ENCODE measurements around the gene MFF.

The MFF gene

DNA sequence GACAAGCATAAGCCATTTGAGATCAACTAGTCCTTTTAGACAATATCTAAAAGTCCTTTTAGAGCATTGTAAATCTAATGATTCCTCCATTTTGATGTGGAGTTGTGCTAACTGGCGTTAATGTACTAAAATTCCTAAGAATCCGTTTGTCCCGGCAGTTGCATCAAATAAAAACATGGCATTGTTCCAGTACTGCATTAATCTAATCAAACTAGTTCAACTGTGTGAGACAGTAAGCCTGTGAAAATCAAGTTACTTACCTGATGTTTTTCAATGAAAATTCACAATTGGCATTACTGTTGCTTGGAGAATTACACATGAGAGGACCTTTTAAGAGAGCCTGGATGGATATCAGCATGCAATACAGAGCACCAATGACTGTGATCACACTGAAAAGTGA, 40.8 kb downstream of the MFF start:
- no peak overlapping the region for H3K4me3 ChIP-seq (ENCODE audit: insufficient read depth, low read length, poor library complexity, severe bottlenecking)
- H3F3A ChIP-seq (ENCODE audit: insufficient read depth), result no peaks in the 10 kb centered on the region
- H3K79me2 ChIP-seq (ENCODE audit: insufficient read depth, low read length), result no peaks in the 10 kb centered on the region
- no peaks in the 10 kb centered on the region for H3K9me2 ChIP-seq (replicated peaks; ENCODE audit: insufficient read depth, low read length)
- H3K27ac ChIP-seq (ENCODE audit: low read depth, low read length), result no peak overlapping the region
- H3K9me3 ChIP-seq (ENCODE audit: insufficient read depth, low read length), result no peaks in the 10 kb centered on the region
- no peaks in the 10 kb centered on the region for H3K36me3 ChIP-seq (ENCODE audit: low read length)
- H2AFZ ChIP-seq (ENCODE audit: low read depth, low read length, severe bottlenecking), result no peak overlapping the region
- TF ChIP-seq, protein P1, sequence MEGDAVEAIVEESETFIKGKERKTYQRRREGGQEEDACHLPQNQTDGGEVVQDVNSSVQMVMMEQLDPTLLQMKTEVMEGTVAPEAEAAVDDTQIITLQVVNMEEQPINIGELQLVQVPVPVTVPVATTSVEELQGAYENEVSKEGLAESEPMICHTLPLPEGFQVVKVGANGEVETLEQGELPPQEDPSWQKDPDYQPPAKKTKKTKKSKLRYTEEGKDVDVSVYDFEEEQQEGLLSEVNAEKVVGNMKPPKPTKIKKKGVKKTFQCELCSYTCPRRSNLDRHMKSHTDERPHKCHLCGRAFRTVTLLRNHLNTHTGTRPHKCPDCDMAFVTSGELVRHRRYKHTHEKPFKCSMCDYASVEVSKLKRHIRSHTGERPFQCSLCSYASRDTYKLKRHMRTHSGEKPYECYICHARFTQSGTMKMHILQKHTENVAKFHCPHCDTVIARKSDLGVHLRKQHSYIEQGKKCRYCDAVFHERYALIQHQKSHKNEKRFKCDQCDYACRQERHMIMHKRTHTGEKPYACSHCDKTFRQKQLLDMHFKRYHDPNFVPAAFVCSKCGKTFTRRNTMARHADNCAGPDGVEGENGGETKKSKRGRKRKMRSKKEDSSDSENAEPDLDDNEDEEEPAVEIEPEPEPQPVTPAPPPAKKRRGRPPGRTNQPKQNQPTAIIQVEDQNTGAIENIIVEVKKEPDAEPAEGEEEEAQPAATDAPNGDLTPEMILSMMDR (IDR thresholded peaks at IDR 0.05; ENCODE audit: insufficient read depth, low read length, poor library complexity, severe bottlenecking), result no peak
- no peak for TF ChIP-seq EZH2phosphoT487 (conservative IDR thresholded peaks at IDR 0.05; ENCODE audit: low read length)
- H4K20me1 ChIP-seq (ENCODE audit: low read depth, low read length), result no peaks in the 10 kb centered on the region
- H3K27me3 ChIP-seq (ENCODE audit: low read length), result no peaks in the 10 kb centered on the region
- no peak overlapping the region for H3K9ac ChIP-seq (ENCODE audit: low read length)
- no peak overlapping the region for H3K4me2 ChIP-seq (ENCODE audit: low read depth, low read length, poor library complexity, severe bottlenecking)

DNA sequence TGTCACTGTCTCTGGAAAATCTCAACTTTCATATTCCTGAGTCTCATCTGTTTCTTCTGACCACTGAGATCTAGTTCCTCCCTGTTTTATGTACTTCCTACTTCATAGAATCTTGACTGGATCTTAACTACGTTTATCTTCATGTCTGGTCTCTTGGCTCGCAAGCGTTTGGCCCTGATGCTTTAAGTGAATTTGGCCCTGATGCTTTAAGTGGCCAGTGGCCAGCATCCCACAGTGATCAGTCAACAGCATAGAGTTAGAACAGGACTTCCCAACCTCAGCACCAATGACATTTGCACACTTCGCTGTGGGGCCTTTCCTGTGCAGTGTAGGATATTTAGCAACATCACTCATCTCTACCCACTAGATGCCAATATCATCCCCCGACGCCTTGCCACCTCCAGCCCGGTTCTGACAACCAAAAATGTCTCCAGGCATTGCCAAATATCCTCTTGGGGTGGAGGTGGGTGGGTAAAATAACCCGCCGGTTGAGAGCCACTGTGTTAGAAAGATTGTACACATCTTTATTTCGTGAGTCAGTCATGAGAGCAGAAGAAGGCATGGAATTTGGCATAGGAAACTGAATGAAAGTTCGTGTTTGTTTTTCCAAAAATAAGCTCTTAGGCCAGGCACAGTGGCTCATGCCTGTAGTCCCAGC, 41.8 kb downstream of the MFF start:
- H3F3A ChIP-seq (ENCODE audit: insufficient read depth), result no peaks in the 10 kb centered on the region
- no peak overlapping the region for H3K9ac ChIP-seq (ENCODE audit: low read length)
- no peaks in the 10 kb centered on the region for H3K79me2 ChIP-seq (ENCODE audit: insufficient read depth, low read length)
- H3K27me3 ChIP-seq (ENCODE audit: low read length), result no peaks in the 10 kb centered on the region
- H3K4me3 ChIP-seq (ENCODE audit: insufficient read depth, low read length, poor library complexity, severe bottlenecking), result no peak overlapping the region
- TF ChIP-seq, protein P1 (IDR thresholded peaks at IDR 0.05; ENCODE audit: insufficient read depth, low read length, poor library complexity, severe bottlenecking), result no peak
- TF ChIP-seq EZH2phosphoT487 (conservative IDR thresholded peaks at IDR 0.05; ENCODE audit: low read length), result no peak
- no peak overlapping the region for H2AFZ ChIP-seq (ENCODE audit: low read depth, low read length, severe bottlenecking)
- no peak overlapping the region for H3K4me2 ChIP-seq (ENCODE audit: low read depth, low read length, poor library complexity, severe bottlenecking)
- no peak overlapping the region for H3K27ac ChIP-seq (ENCODE audit: low read depth, low read length)
- no peaks in the 10 kb centered on the region for H4K20me1 ChIP-seq (ENCODE audit: low read depth, low read length)
- H3K36me3 ChIP-seq (ENCODE audit: low read length), result no peaks in the 10 kb centered on the region
- no peaks in the 10 kb centered on the region for H3K9me2 ChIP-seq (replicated peaks; ENCODE audit: insufficient read depth, low read length)
- no peaks in the 10 kb centered on the region for H3K9me3 ChIP-seq (ENCODE audit: insufficient read depth, low read length)

DNA sequence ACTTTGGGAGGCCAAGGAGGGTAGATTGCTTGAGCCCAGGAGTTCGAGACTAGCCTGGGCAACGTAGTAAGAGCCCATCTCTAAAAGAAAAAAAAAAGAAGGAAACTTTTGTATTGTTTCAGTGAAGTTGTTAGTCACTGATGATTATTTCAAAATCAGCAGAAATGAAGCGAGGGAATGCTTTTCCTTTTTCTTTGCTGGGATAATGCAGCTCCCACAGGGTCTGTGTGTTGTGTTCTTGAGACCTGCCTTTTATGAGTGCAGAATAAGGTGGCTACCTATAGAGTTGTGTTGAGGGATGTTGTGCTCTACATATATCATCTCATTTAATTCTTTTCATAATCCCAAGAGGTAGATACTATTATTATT, 42.4 kb downstream of the MFF start:
- Histone ChIP-seq H3K9me2 (replicated peaks; ENCODE audit: insufficient read depth, low read length) (no peaks in the 10 kb centered on the region), H3K9ac (ENCODE audit: low read length) (no peak overlapping the region), H3K4me2 (ENCODE audit: low read depth, low read length, poor library complexity, severe bottlenecking) (no peak overlapping the region), H3K79me2 (ENCODE audit: insufficient read depth, low read length) (no peaks in the 10 kb centered on the region), H4K20me1 (ENCODE audit: low read depth, low read length) (no peaks in the 10 kb centered on the region), H3F3A (ENCODE audit: insufficient read depth) (no peaks in the 10 kb centered on the region), H3K36me3 (ENCODE audit: low read length) (no peaks in the 10 kb centered on the region), H3K27me3 (ENCODE audit: low read length) (no peaks in the 10 kb centered on the region), H3K27ac (ENCODE audit: low read depth, low read length) (no peak overlapping the region), H2AFZ (ENCODE audit: low read depth, low read length, severe bottlenecking) (no peak overlapping the region), H3K4me3 (ENCODE audit: insufficient read depth, low read length, poor library complexity, severe bottlenecking) (no peak overlapping the region), H3K9me3 (ENCODE audit: insufficient read depth, low read length) (no peaks in the 10 kb centered on the region)
- TF ChIP-seq, protein P1 (IDR thresholded peaks at IDR 0.05; ENCODE audit: insufficient read depth, low read length, poor library complexity, severe bottlenecking), result no peak
- no peak for TF ChIP-seq EZH2phosphoT487 (conservative IDR thresholded peaks at IDR 0.05; ENCODE audit: low read length)
